B cell (primary cell): ENCODE data around the gene ITPR3.

ENCODE experiments used
- CTCF ChIP-seq: fragments of 200-600 bp; IDR thresholded peaks from one replicate; pipeline ENCODE4 v1.8.0; 2022; ENCODE audit warnings: antibody characterized with exemption, mild to moderate bottlenecking
- EZH2 ChIP-seq: IDR thresholded peaks from 2 replicates; pipeline ENCODE4 v1.6.1; 2012; ENCODE audit warnings: borderline replicate concordance, low read depth, mild to moderate bottlenecking, moderate library complexity, low read length; ENCODE audit not compliant: insufficient read depth, poor library complexity, severe bottlenecking

- TF ChIP-seq CTCF (no peak), EZH2 (no peak)
These were observed 50.6 kb downstream of the ITPR3 start for GRCh38 chr6:33671744-33672072.
